ENCODE data around the gene NOL4L.
"Not testable (repeated sequence)": the region's sequence is repeated elsewhere in the genome, so short reads cannot be mapped to it uniquely, and the experiment has no call there.

The NOL4L gene

DNA sequence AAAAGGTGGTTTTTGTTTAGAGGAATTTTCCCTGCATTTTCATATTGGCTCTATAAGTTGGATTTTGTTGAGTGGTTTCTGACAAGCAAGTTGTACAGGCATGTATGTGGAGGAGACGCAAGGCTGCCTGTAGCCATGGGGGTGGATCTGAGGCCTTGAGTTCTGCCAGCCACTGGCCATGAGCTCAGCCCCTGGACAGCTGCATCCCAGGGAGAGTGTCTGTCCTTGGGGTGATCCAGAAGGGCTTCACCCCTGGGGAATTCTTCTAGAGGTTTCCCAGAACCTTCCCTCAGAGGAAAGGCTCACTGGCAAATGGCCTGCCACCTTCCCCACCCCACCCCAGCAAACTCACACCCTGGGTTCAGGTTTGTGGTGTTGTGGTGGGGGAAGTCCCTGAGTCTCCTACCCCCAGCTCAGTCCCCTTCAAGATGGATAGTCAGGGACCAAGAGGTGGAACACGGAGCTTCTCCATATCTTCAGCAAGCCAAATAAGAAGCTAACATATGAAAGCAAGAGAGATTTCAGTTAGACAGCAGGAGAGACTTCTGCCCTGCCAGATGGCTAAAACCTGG lies 11.6 kb upstream of the NOL4L start:
- Histone ChIP-seq H3K27ac (no peak overlapping the region), H3K4me3 (no peak overlapping the region)
- DNase-seq (ENCODE audit: low spot score): no peak
- TF ChIP-seq, protein P1, sequence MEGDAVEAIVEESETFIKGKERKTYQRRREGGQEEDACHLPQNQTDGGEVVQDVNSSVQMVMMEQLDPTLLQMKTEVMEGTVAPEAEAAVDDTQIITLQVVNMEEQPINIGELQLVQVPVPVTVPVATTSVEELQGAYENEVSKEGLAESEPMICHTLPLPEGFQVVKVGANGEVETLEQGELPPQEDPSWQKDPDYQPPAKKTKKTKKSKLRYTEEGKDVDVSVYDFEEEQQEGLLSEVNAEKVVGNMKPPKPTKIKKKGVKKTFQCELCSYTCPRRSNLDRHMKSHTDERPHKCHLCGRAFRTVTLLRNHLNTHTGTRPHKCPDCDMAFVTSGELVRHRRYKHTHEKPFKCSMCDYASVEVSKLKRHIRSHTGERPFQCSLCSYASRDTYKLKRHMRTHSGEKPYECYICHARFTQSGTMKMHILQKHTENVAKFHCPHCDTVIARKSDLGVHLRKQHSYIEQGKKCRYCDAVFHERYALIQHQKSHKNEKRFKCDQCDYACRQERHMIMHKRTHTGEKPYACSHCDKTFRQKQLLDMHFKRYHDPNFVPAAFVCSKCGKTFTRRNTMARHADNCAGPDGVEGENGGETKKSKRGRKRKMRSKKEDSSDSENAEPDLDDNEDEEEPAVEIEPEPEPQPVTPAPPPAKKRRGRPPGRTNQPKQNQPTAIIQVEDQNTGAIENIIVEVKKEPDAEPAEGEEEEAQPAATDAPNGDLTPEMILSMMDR (IDR thresholded peaks at IDR 0.05): no peak

DNA sequence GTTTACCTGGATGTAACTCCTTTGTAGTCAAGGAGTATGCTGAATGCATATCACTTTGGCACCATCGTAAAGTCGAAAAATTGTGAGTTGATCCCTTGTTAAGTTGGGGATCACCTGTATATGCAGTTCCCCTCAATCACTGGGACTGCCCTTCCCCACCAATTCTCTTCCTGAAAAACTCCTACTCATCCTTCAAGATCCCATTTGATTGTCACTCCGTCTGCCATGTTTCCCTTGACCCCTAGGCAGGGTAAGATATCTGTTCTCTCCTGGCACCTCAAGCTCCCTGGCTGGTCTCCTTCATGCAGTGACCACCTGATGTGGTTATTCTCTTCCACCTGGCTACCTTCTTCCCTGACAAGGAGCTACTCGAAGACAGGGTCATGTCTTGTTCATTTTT lies 10.0 kb upstream of the NOL4L start:
- no peak for DNase-seq (ENCODE audit: low spot score)
- no peak overlapping the region for H3K27ac ChIP-seq
- no peak overlapping the region for H3K4me3 ChIP-seq
- TF ChIP-seq, protein P1 (IDR thresholded peaks at IDR 0.05): no peak

DNA sequence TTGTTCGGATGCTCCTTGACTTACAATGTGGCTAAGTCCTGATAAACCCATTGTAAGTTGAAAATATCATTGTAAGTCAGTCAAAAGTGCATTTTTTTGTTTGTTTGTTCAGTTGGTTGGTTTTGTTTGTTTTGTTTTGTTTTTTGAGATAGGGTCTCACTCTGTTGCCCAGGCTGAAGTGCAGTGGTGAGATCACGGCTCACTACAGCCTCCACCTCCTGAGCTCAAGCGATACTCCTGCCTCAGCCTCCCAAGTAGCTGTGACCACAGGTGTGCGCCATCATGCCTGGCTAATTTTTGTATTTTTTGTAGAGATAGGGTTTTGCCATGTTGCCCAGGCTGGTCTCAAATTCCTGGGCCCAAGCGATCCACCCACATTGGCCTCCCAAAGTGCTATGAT lies 9.5 kb upstream of the NOL4L start:
- H3K4me3 ChIP-seq; DNase-seq (ENCODE audit: low spot score); H3K27ac ChIP-seq: not testable (repeated sequence)

DNA sequence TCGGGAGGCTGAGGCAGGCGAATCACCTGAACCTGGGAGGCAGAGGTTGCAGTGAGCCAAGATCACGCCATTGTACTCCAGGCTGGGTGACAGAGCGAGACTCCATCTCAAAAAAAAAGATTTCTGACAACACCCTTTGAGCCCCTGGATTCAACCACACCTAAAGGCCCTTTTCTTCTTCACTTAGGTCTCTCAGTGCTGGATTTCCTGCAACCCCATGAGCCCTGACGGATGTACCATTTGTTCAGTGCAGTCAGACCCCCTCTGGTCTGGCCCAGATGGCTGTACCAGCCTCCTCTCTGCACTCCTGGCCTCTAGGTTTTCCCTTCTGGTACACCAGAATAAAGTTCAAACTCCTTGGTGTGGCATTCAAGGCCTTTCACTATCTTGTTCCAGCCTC lies 9.1 kb upstream of the NOL4L start:
- H3K4me3 ChIP-seq: no peak overlapping the region
- DNase-seq (ENCODE audit: low spot score): no peak
- TF ChIP-seq, protein P1 (IDR thresholded peaks at IDR 0.05): no peak
- no peak overlapping the region for H3K27ac ChIP-seq

DNA sequence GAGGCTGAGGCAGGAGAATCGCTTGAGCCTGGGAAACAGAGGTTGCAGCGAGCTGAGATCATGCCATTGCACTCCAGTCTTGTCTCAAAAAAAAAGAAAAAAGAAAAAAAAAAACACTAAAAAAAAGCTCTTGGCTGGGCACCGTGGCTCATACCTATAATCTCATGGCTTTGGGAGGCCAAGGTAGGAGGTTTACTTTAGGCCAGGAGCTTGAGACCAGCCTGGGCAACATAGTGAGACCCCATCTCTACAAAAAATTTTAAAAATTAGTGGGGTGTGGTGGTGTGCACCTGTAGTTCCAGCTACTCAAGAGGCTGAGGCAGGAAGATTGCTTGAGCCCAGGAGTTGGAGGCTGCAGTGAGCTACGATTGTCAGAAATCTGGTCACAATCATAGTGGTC lies 7.5 kb upstream of the NOL4L start:
- not testable (repeated sequence) for H3K4me3 ChIP-seq; H3K27ac ChIP-seq; DNase-seq (ENCODE audit: low spot score)

DNA sequence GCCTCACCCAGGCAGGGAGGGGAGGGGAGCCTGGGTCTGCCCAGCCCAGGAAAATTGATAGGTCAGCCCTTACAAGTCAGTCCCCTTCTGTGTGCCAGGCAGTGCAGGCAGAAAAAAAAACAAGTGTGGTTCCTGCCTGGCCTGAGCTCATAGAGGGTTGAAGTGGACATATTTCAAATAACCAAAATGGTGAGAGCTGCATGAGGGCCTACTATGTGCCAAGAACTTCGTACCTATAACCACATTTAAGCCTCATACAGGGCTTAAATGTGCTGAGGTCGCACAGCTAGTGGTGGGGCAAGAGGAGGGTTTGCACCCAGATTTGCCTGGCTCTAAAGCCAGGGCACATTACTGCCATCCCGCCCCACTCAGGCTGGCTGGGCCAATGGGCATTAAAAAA lies 6.9 kb upstream of the NOL4L start:
- TF ChIP-seq, protein P1 (IDR thresholded peaks at IDR 0.05): no peak
- no peak overlapping the region for H3K27ac ChIP-seq
- no peak for DNase-seq (ENCODE audit: low spot score)
- H3K4me3 ChIP-seq: no peak overlapping the region

DNA sequence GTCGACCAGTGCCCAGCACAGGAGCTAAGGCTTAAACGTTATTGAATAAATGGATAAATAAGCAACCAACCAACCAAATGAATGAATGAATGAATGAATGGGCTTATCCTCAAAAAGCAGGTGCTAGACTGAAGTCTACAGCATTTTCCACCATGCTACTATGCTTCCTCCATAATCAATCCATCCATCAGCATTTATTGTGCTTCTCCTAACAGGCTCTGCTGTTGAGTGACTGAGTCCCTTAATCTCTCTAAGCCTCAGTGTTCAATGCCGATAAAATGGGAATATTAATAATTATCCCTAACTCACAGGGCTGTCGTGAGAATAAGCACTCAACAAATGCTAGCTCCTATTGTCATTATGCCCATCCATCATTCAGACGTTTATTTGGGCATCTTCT lies 4.6 kb upstream of the NOL4L start:
- H3K27ac ChIP-seq: no peak overlapping the region
- no peak overlapping the region for H3K4me3 ChIP-seq
- DNase-seq (ENCODE audit: low spot score): no peak
- TF ChIP-seq, protein P1 (IDR thresholded peaks at IDR 0.05): no peak

DNA sequence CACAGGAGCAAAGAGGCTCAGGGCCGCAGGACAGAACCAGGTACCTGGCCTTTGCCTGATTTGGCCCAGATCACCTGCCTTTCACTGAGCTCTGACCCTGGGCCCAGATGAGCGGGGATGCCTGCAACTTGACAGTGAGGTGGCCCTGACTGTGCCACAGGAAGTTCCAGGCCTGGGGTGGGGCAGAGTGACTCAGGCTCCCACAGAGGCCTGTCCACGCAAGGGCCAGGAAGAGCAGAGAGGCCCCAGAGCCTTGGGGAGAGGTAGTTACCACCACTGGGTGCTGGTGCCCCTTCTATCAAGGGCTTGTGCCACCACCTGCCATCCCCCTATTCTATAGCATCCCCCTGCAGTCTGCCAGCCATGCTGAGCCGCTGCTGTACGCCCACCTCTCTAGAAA lies 4.1 kb upstream of the NOL4L start:
- TF ChIP-seq, protein P1 (IDR thresholded peaks at IDR 0.05): no peak

More for the DNA sequence above, 4.1 kb upstream of the NOL4L start:
- DNase-seq (ENCODE audit: low spot score): no peak
- Histone ChIP-seq H3K27ac (no peak overlapping the region), H3K4me3 (no peak overlapping the region)

Data from coronary artery (tissue), 2 donors.